Measurements from ENCODE around the gene MAK. TPM values are rescaled to one million over a fixed set of nuclear protein-coding genes. Genes with fewer than 3 reads are reported as not detected.
A peak's percentile ranks its signal among the peaks of the same experiment; 100 is the strongest.

MAK gene
- total RNA-seq, 1 experiment from 2014 or later = 0.22 TPM

- intact Hi-C loops (cut with micrococcal nuclease) = no loop called here
- no peaks in the 10 kb centered on the region for H4K20me1 ChIP-seq (ENCODE audit: insufficient read depth)
- ChIA-PET CTCF (interaction anchor here (0.6 kb wide), 1 partner anchor 533 kb away, joined by 3 read pairs; no protein-coding TSS in a partner anchor), POLR2A (no interaction called here), RAD21 (ENCODE audit: low non-redundant PET in 1 of 2, low total read pairs in 2 of 2, uncharacterized antibody in 2 of 2, unreplicated experiment in 2 of 2) (no interaction called here)
- H3K4me1 ChIP-seq (ENCODE audit: control insufficient read depth in 1 of 2, insufficient read depth in 2 of 2, low read length in 2 of 2) = peaks cover 10 to 21% of the 10 kb centered on the region in 2 experiments; a peak in 3 of 4 replicates
- TF ChIP-seq CTCF (IDR thresholded peaks at IDR 0.05 in 2 of 3, conservative IDR thresholded peaks at IDR 0.05 in 1 of 3; ENCODE audit: borderline replicate concordance in 1 of 3, insufficient read depth in 1 of 3, low read depth in 2 of 3, low read length in 2 of 3) (no peak), JUND (IDR thresholded peaks at IDR 0.05) (no peak), ATF3 (IDR thresholded peaks at IDR 0.05) (no peak), POLR2AphosphoS5 (IDR thresholded peaks at IDR 0.05; ENCODE audit: low read depth, low read length) (no peak), CEBPB (IDR thresholded peaks at IDR 0.05; ENCODE audit: low read depth) (no peak), SP1 (IDR thresholded peaks at IDR 0.05; ENCODE audit: low read depth) (no peak), FOSL1 (IDR thresholded peaks at IDR 0.05; ENCODE audit: low read depth) (no peak), SIN3A (IDR thresholded peaks at IDR 0.05; ENCODE audit: low read depth) (no peak), ZBTB33 (IDR thresholded peaks at IDR 0.05; ENCODE audit: extremely low read depth, insufficient replicate concordance, low read length) (no peak), MAX (IDR thresholded peaks at IDR 0.05) (no peak), RAD21 (IDR thresholded peaks at IDR 0.05; ENCODE audit: low read depth) (no peak), POLR2A (IDR thresholded peaks at IDR 0.05; ENCODE audit: borderline replicate concordance, extremely low read depth, insufficient read depth, insufficient read length) (no peak), ZFX (IDR thresholded peaks at IDR 0.05) (no peak), EZH2phosphoT487 (IDR thresholded peaks at IDR 0.05; ENCODE audit: borderline replicate concordance) (no peak), ELF1 (IDR thresholded peaks at IDR 0.05; ENCODE audit: borderline replicate concordance, low read depth) (no peak), SRF (IDR thresholded peaks at IDR 0.05; ENCODE audit: low read depth) (no peak), CBX3 (IDR thresholded peaks at IDR 0.05; ENCODE audit: low read depth) (no peak)
- H3K27me3 ChIP-seq (ENCODE audit: insufficient read depth, low read length) = peaks cover 21% of the 10 kb centered on the region
- BruUV-seq (replicated peaks) = no TSS peak
- H3K27ac ChIP-seq (ENCODE audit: low read depth, low read length) = no peak overlapping the region
- no peaks in the 10 kb centered on the region for H3K9me3 ChIP-seq (ENCODE audit: control insufficient read depth in 1 of 2, insufficient read depth in 1 of 2, low read depth in 1 of 2, low read length in 2 of 2)
- no peak overlapping the region for H2AFZ ChIP-seq (ENCODE audit: low read depth, low read length, poor library complexity, severe bottlenecking)
- no peaks in the 10 kb centered on the region for H3K79me2 ChIP-seq (ENCODE audit: insufficient read depth, low read length)
- H3K9ac ChIP-seq (ENCODE audit: low read length) = peak overlapping the region; percentile 62; the same call in 1 of the 2 replicates
- peak overlapping the region in 1 of 2 experiments; percentile 61; a peak in 2 of 4 replicates for H3K4me3 ChIP-seq (replicated peaks in 1 of 2; ENCODE audit: low read depth in 1 of 2, low read length in 2 of 2)
- H3K36me3 ChIP-seq (ENCODE audit: control insufficient read depth in 1 of 2, insufficient read depth in 2 of 2, low read length in 2 of 2) = no peaks in the 10 kb centered on the region
- ATAC-seq = no peak
- H3K9me2 ChIP-seq (ENCODE audit: insufficient read depth) = no peaks in the 10 kb centered on the region
- no peak for DNase-seq (ENCODE audit: low read depth, low spot score)
- H3K4me2 ChIP-seq (ENCODE audit: low read length) = peak overlapping the region; percentile 94
Observed at GRCh38 chr6:10837009-10837621, 1.2 kb downstream of the MAK start.
